Measurements from ENCODE around the gene CKAP5.

CKAP5 gene
- total RNA-seq = 127 to 160 (median 132) reads per million in 4 experiments

GRCh38 chr11:46845740-46846509, at the start of gene CKAP5:
Gene CKAP5, minus strand, starts transcription at chr11:46846280. Its CDS starts 25,049 bp downstream, at chr11:46821231.
- DNase-seq = peak; percentile 75

- no peak for DNase-seq
Measured at GRCh38 chr11:46895821-46896220, 49.7 kb upstream of the CKAP5 start.

GRCh38 chr11:46894961-46895360, 48.9 kb upstream of the CKAP5 start:
- DNase-seq = no peak

GRCh38 chr11:46894506-46894905, 48.4 kb upstream of the CKAP5 start:
- DNase-seq = no peak

- DNase-seq = no peak
Measured at GRCh38 chr11:46892838-46893237, 46.8 kb upstream of the CKAP5 start.

GRCh38 chr11:46892109-46892508, 46.0 kb upstream of the CKAP5 start:
- DNase-seq = no peak

- no peak for DNase-seq
Measured at GRCh38 chr11:46890665-46891064, 44.6 kb upstream of the CKAP5 start.

GRCh38 chr11:46889689-46890475, 43.8 kb upstream of the CKAP5 start:
- DNase-seq = peak; percentile 64

- DNase-seq = no peak
Measured at GRCh38 chr11:46889251-46889650, 43.2 kb upstream of the CKAP5 start.

- no peak for DNase-seq
Measured at GRCh38 chr11:46888636-46889035, 42.6 kb upstream of the CKAP5 start.

GRCh38 chr11:46886211-46886610, 40.1 kb upstream of the CKAP5 start:
- DNase-seq = no peak

- no peak for DNase-seq
Measured at GRCh38 chr11:46879056-46879585, 33.0 kb upstream of the CKAP5 start.

GRCh38 chr11:46877580-46877979, 31.5 kb upstream of the CKAP5 start:
- no peak for DNase-seq

GRCh38 chr11:46876471-46876870, 30.4 kb upstream of the CKAP5 start:
- DNase-seq = no peak

- no peak for DNase-seq
Measured at GRCh38 chr11:46874586-46874985, 28.5 kb upstream of the CKAP5 start.

- DNase-seq = no peak
Measured at GRCh38 chr11:46868912-46869311, 22.8 kb upstream of the CKAP5 start.

GRCh38 chr11:46865340-46865739, 19.3 kb upstream of the CKAP5 start:
- no peak for DNase-seq

- no peak for DNase-seq
Measured at GRCh38 chr11:46860218-46860617, 14.1 kb upstream of the CKAP5 start.

GRCh38 chr11:46858920-46859546, 13.0 kb upstream of the CKAP5 start:
- DNase-seq = no peak

GRCh38 chr11:46857666-46858065, 11.6 kb upstream of the CKAP5 start:
- no peak for DNase-seq

GRCh38 chr11:46856605-46857343, 10.7 kb upstream of the CKAP5 start:
- no peak for DNase-seq

- DNase-seq = no peak
Measured at GRCh38 chr11:46855863-46856262, 9.8 kb upstream of the CKAP5 start.

GRCh38 chr11:46855167-46855566, 9.1 kb upstream of the CKAP5 start:
- no peak for DNase-seq
